Subcutaneous adipose tissue (tissue), 4 donors: Measurements from ENCODE around the gene AEBP2. TPM values are rescaled to one million over a fixed set of nuclear protein-coding genes. Genes with fewer than 3 reads are reported as not detected.

Source experiments
- total RNA-seq, 4 donors: library from RNA; depleted of rRNA; stranded (reverse); fragments of >200 nt; gene quantifications; one replicate each; pipeline ENCODE4 v1.1.0, GENCODE V29; 2016
- TF ChIP-seq, protein P1 (sequence below): fragments of 450-650 bp; IDR thresholded peaks from one replicate; pipeline ENCODE4 v1.5.1; 2016; ENCODE audit warnings: low read depth, mild to moderate bottlenecking, control low read depth, antibody characterized with exemption, moderate library complexity

Gene AEBP2, protein sequence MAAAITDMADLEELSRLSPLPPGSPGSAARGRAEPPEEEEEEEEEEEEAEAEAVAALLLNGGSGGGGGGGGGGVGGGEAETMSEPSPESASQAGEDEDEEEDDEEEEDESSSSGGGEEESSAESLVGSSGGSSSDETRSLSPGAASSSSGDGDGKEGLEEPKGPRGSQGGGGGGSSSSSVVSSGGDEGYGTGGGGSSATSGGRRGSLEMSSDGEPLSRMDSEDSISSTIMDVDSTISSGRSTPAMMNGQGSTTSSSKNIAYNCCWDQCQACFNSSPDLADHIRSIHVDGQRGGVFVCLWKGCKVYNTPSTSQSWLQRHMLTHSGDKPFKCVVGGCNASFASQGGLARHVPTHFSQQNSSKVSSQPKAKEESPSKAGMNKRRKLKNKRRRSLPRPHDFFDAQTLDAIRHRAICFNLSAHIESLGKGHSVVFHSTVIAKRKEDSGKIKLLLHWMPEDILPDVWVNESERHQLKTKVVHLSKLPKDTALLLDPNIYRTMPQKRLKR
- total RNA-seq: 10 to 100 TPM; 35.5 to 46.0 (median 41.7) TPM

DNA sequence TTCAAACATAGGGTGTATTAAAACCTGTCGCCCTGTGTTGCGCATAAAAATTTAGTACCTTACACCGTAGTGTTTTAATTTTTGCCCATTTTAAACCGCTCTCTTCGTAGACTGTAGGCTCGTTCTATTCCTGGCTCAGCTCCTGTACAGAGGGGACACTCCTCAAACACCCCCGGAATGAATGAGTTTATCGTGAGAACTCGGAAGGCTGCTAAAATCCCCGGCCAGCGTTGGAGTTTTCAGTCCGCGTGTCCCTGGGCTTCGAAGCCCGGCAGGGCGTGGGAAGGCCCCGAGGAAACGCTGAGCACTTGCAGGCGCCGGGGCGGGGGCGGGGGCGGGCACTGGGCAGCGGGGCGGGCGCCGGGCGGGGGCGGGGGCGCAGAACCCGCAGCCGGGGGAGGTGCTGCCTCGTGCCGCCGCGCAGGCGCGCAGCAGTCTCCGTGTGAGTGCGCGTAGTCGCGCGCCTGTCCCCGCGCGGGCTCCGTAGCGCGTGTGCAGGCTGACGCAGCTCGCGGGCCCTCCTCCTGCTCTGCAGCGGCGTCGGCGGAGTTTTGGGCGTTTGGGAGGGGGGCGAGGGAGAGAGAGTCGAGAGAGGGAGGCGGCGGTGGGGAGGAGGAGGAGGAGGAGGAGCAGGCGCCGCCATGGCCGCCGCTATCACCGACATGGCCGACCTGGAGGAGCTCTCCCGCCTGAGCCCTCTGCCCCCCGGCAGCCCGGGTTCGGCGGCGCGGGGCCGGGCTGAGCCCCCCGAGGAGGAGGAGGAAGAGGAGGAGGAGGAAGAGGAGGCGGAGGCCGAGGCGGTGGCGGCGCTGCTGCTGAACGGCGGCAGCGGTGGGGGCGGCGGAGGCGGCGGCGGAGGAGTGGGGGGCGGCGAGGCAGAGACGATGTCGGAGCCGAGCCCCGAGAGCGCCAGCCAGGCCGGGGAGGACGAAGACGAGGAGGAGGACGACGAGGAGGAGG is at the start of gene AEBP2:
Gene AEBP2 (plus strand): TSS at position 434 of the 960 bp plus-strand sequence. CDS start 208 bp downstream, at position 642.
- TF ChIP-seq, protein P1, sequence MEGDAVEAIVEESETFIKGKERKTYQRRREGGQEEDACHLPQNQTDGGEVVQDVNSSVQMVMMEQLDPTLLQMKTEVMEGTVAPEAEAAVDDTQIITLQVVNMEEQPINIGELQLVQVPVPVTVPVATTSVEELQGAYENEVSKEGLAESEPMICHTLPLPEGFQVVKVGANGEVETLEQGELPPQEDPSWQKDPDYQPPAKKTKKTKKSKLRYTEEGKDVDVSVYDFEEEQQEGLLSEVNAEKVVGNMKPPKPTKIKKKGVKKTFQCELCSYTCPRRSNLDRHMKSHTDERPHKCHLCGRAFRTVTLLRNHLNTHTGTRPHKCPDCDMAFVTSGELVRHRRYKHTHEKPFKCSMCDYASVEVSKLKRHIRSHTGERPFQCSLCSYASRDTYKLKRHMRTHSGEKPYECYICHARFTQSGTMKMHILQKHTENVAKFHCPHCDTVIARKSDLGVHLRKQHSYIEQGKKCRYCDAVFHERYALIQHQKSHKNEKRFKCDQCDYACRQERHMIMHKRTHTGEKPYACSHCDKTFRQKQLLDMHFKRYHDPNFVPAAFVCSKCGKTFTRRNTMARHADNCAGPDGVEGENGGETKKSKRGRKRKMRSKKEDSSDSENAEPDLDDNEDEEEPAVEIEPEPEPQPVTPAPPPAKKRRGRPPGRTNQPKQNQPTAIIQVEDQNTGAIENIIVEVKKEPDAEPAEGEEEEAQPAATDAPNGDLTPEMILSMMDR: no peak

DNA sequence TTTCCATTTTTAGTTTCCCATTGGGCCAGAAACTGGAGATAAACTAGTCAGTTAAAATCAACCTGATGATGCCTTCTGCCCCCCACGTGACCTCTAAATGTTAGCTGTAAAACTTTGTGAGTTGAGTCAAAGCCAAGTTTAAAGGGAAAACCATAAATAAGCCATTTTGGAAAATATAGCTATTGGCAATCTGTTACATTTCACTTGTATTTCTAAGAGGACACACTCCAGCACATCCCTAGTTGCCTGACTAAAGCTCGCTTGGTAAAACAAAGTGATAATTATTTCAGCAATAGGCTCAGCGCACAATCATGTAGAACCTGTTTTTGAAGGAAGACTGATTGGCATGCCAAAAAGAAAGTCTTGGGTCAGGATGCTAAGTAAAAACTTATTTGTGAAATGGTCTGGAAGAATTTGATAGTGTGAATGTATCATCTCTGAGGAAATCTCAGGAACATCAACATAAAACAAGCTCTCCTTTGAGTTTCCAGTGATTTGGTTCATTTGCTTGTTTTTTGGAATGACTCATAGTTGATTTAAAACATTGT is 49.2 kb upstream of the AEBP2 start:
- TF ChIP-seq, protein P1: no peak

DNA sequence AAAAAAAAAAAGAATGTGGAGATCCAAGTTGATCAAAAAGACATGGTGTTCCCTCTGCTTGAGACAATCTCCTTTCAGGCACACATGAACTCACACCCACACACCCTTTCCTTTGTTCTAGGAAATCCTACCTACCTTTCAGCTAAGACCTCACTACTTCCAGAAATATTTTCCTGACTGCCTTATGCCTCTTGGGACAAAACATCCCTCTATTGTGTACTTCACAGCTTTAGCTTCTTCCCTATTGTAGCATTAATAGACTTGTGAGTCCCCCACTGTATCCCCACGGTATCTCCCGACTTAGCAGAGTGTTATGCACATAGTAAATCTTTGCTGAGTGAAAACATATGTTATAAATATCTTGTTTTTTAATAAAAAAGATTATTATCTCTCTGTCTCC is 44.9 kb upstream of the AEBP2 start:
- TF ChIP-seq, protein P1: no peak

DNA sequence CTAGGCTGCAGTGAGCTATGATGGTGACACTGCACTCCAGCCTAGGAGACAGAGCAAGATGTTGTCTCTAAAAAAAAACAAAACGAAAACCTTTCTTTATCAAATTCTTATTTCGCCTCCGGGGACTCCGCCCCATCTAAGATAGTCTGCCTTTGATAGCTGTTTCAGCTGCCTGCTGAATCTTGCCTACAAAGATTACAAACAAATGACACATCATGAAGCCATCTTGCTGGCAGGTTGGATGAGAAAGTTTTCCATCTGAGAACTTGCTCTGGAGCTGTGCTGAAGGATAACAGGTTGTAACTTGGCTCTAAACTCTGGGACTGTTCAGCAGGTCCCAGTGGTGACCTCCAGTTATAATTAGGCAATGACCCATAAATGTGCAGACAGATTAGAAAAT is 41.8 kb upstream of the AEBP2 start:
- TF ChIP-seq, protein P1: no peak

DNA sequence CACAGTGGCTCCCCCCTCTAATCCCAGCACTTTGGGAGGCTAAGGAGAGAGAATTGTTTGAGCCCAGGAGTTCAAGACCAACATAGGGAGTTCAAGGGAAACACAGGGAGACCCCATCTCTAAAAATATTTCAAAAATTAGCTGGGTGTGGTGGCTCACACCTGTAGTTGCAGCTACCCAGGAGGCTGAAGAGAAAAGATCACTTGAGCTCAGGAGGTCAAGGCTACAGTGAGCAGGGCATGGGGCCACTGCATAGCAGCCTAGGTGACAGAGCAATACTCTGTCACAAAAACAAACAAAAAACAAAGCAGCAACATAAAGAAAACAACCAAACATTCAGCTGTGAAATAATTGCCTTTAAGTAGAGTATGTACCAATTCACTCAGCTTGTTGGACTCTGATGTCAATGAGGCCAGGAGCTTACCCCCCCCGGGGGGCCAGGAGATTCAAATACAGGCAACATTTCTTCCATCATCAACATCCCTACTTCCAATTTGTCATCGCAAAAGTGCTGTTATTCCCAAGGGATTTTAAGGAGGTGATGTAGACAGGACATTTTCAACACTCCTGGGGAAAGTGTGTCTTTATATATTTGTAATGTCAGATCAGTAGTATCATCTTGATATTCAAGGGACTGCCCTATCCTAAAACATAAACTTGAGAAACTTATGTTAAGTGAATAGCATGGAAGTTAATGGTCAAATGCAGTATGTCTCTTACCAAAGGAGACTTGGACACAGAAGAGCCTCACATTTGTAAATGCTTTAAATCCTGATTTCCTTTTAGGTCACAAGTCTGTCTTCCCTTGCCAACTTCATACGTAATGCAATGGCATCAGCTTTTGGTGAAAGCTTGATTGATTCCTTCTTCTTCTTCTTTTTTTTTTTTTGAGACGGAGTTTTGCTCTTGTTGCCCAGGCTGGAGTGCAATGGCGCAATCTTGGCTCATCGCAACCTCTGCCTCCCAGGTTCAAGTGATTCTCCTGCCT is 40.6 kb upstream of the AEBP2 start:
- TF ChIP-seq, protein P1: no peak

DNA sequence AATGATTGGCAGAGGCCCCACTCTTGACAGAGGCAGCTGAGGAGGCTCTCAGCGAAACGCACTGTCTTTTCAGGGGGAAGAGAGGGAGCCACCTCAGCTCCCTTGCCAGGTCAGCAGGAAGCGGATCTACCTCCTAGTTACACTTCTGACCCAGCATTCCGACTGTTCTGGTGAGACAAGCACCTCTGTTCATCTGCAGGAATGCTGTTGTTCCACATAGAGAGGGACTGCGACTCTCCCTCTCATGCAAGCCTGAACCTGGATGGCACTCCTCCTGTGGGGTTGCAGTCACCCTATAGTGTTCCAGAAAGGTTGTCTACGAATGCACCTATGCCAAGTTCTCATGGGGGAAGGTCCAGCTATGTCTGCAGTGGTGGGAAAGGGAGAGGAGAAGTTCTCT is 37.1 kb upstream of the AEBP2 start:
- TF ChIP-seq, protein P1: no peak
